SH-SY5Y (cell line): ENCODE data around the gene ANKRD11.

Experiments
- GATA2 ChIP-seq: IDR thresholded peaks from 2 replicates; pipeline ENCODE4 v1.6.1; 2011; ENCODE audit warnings: mild to moderate bottlenecking, low read depth, low read length
- GATA3 ChIP-seq: IDR thresholded peaks from 2 replicates; pipeline ENCODE4 v1.6.1; 2011; ENCODE audit warnings: low read depth, mild to moderate bottlenecking, low read length, moderate library complexity

The ANKRD11 gene

DNA sequence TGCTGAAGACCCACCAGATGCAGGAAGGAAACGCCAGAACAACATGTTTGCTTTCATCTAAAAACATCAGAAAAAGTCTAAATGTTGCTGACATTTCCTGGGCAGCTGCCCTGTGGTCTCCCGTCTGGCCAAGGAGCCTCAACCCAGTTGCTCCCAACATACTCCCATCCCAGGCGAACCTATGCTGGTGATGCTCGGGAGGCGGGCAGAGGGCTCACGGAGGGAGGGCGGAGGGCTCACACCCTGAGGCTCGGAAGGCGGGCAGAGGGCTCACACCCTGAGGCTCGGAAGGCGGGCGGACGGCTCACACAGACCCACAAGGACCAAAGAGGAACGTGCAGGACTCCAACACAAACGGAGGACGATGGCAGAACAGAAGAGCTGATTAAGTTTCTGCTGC, 135.4 kb downstream of the ANKRD11 start:
- TF ChIP-seq GATA2 (no peak), GATA3 (no peak)

DNA sequence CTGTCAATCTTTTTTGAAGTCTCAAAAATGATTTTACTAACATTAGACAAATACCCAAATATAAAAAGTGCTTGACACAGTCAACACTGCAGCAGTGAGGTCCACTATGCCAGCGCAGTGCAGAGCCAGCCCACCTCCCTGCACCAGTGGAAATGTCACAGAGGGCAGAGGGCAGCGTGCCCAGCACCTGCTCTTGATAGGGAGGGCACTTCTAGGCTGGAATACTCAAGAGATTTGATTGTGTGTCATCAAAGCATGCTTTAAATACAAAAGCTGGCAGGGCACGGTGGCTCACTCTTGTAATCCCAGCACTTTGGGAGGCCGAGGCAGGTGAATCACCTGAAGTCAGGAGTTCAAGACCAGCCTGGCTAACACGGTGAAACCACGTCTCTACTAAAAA, 136.0 kb downstream of the ANKRD11 start:
- TF ChIP-seq GATA2 (no peak), GATA3 (no peak)

DNA sequence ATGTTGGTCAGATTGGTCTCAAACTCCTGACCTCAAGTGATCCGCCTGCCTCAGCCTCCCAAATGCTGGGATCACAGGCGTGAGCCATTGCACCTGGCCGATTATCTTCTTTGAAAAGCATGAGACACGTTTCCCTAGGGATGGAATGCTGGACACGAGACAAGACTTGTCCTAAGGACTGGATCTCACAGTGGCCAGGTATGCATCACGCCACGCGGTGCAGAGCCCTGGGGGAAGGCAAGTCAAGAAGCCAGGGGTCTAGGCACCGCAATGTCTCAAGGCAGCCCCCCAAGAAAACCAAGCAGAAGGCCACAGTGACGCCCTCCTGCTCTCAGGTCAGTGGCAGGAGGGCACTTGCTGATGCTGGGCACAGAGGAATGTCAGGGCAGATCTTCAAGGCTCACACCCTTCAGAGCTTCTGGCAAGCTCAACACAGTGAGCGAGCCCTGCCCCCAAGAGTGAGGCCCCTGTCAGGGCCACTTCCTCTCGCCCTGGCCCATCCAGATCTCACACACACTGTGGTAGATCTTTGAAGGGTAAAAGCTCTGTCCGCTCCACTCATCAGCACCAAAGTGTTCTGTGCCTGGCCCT, 138.2 kb downstream of the ANKRD11 start:
- TF ChIP-seq GATA3 (no peak), GATA2 (no peak)

DNA sequence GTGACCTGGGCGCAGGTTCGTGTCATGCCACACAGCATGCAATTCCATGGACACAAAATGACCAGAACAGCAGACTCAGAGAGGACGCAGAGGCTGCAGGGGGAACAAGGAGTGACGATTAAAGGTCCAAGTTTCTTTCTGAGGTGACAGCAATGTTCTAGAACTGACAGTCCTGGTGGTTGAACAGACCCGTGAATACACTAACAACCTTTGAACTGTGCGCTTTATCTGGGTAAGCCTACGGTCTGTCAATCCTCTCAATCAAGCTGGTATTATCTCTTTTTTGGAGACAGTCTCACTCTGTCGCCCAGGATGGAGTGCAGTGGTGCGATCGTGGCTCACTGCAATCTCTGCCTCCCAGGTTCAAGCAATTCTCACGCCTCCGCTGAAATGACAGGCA, 138.7 kb downstream of the ANKRD11 start:
- TF ChIP-seq GATA3: no peak
- no peak for TF ChIP-seq GATA2

DNA sequence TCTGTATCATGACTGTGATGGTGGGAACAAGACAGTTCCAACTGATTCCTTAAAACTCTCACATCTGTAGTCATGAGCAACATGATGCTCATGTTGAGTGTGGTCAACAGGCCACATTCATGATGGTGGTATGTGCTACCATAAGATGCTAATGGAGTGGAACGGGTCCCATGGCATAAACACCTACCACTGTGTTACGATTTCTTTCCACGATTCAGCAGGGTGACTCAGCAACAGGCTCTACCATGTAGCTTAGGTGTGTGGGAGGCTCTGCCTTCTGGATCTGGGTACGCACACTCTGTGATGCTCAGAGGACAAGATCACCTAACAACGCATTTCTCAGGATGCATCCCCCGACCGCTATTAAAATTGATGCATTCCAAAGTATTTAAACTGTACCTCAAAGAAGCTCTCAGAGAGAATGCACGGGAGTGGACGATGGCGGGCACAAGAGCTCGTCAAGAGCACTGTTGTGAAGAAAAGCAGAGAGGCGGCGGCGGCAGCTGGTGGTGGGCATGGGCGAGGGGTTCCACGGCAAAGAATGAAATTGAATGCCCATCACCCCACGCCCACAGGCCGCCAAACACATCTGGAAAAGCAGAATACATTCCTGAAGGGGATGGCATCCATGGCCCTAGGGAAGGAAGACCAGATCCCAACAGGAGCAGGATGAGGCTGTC, 139.5 kb downstream of the ANKRD11 start:
- TF ChIP-seq GATA3 (no peak), GATA2 (no peak)

DNA sequence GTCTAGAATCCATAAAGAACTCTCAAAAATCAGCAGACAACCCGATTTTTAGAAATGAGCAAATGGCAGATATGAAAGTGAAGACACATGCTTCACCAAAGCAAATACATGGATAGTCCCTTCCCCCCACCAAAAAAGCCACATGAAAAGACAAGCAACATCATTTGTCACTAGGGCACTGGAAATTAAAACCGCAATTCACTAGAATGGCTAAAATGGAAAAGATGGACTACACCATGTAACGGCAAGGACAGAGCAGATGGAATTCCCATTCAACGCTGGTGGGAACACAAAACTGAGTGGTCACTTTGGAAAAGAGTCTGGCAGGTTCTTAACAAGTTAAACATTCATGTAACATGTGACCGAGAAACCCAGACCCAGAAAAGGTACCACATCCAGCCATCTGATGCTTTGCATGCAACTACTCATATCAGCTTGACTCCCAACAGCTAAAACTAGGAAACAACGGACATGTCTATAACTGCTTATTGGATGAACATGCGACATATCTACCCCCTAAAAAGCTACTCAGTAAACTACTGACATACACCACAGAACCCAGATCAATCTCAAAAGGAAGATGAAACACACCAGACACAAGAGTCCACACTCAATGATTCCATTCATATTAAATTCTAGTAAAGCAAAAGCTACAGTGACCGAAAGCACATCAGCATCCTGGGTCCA, 140.3 kb downstream of the ANKRD11 start:
- TF ChIP-seq GATA2: no peak

DNA sequence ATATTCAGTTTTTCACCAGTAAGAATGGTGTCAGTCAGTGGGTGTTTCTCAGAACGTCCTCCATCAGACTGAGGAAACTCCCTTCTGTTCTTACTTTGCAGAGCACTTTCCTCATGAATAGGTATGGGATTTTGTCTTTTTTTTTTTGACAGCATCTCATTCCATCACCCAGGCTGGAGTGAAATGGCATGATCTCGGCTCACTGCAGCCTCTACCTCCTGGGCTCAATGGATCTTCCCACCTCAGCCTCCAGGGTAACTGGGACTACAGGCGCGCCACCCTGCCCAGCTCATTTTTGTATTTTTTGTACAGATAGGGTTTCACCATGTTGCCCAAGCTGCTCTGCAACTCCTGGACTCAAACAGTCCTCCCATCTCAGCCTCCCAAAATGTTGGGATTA, 142.6 kb downstream of the ANKRD11 start:
- TF ChIP-seq GATA3 (no peak), GATA2 (no peak)

DNA sequence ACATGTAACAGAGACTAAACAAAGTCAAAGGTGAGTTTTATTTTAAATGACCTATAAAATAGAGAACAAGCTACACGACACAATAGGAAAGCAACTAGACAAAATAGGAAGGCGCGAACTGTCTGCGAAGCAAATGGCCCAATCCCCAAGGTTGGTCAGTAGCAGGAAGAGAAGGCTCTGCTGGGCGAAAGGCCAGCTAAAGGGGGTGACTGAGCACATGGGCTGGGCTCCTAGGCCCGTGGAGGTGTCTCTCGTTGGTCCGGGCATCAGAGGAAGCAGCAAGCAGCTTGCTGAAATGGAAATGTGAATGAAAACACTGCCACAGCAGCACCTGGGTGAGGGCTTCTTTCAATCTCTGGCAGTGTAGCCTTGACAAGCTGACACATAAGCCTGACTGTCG, 143.5 kb downstream of the ANKRD11 start:
- no peak for TF ChIP-seq GATA2
- no peak for TF ChIP-seq GATA3

DNA sequence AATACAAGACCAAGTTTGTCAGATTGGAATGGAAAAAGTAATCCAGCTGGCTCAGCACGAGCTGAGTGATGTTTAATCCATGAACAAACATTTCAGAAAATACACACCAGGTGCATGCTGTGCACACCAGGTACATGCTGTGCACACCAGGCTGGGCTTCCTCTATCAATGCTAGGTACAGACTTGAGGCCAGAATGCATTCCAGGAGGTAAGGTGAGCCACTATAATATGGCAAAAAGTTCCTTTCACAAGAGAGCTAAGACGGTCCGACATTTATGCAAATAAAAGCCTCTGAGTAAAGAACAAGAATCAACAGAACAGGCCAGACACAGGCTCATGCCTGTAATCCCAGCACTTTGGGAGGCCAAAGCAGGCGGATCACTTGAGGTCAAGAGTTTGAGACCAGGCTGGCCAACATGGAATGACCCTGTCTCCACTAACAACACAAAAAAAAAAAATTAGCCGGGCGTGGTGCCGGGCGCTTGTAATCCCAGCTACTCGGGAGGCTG, 144.7 kb downstream of the ANKRD11 start:
- no peak for TF ChIP-seq GATA2
- no peak for TF ChIP-seq GATA3

DNA sequence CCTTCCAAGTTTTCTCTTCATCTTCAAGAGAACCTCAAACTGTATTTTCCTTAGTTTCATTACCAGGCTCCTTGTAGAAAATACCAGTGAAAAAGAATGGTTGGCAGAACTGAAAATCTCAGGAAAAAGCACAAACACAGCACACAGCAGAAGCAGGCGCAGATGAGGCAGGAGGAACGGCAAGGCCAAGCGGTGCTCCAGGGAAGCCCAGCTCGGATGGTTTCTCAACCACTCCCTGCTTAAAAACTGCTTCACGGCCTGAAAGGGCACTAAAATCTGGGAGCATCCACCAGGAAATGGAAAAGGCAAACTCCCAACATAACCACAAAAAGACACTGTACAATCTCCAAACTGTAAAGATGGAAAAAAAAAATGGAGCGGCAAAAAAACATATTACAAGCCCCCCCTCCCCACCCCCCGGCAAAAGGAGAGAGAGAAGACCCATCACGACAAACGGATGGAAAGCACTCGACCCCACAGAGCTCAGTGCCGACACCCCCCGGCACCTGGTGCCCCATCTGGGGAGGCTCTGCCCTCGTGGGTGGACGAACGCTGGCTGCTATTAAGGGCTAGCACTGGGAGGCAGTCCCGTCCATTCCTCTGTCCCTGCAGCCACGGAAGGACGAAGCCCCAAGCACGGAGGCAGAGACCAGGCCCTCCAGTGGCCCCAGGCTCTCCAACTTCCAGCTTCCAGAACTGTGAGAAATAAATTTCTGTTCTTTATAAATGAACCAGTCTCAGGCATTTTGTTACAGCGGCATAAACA, 145.3 kb downstream of the ANKRD11 start:
- no peak for TF ChIP-seq GATA2
- no peak for TF ChIP-seq GATA3

DNA sequence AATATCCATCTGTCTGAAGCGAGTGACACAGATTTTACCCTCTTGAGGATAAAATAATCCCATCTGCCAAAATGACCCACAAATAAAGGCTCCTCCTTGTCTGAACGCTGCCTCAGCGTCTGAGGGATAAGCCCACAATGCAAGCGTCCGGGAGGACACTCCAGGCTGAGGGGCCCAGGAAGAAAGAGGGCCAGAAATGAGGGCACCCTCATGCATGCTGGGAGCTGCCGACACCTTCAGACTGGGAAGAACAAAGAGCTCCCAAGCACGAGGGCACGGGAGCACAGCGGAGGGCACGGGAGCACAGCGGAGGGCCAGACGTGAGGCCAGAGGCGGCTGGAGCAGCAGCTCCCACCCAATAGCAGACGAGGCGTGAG, 145.9 kb downstream of the ANKRD11 start:
- TF ChIP-seq GATA3: no peak
- TF ChIP-seq GATA2: no peak

DNA sequence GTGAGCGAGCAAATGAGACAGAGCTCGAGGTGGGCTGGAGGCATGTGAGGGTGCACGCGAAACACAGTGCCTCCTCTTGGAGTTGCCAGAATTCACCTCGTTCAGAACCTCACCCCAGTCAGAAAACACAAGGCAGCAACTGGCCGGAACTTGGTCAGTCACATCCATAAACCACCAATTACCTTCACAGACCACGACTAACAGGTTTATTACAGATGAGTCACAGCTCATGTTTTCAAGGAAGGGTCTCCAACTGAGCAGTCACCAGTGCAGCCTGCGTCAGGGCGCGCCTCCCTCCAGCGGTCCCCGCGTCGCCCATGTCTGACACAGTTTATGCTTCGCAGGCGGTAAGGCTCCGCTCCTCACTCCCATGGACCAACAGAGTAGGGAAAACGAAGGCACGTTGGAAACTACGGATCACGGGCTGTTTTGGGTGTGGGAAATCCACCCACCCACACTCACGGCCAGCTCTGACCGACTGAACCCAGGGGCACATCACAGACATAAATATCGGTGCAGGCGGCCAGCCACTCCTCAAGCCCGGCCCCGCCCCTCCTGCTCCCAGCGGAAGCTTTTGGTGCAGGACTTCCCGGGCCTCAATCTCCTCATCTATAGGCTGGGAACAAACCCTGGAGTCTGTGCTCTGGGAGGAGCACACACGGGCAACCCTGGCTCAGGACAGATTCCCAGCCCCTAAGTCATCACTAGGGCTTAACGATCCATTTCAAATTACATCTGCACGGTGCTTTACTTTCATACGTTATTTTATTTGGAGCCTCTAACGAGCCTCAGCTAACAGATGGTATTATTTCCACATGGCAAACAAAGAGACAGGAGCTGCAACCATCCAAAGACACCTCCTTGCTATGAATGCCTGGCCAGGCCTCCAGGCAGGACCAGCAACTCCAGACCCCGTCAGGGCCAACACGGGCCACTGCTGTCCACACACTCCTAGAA, 146.6 kb downstream of the ANKRD11 start:
- TF ChIP-seq GATA3: no peak
- no peak for TF ChIP-seq GATA2
